Heart left ventricle (tissue), 13 donors: Measurements from ENCODE around the gene SYK.

Experiments used
- POLR2A ChIP-seq, 2 donors: fragments of 450-650 bp; IDR thresholded peaks; one replicate each; pipeline ENCODE4 v1.6.1; 2017; ENCODE audit warnings: antibody characterized with exemption in 2 of 2, mild to moderate bottlenecking in 2 of 2, moderate library complexity in 2 of 2
- TF ChIP-seq, protein P1 (sequence below), 12 donors: fragments of 200-600 bp; sonication (generic) in 4 of 12; IDR thresholded peaks; one replicate each; pipeline versions ENCODE4 v1.5.0 to v1.8.0; 2018 to 2022; ENCODE audit warnings: antibody characterized with exemption in 12 of 12, mild to moderate bottlenecking in 5 of 12
- donor health status: ischemic (EF 13 %, LVEDD 7.1; RV severe dilation, severe dysfunction).
- donor health status: DM: no; HTN: yes; CAD: no.
- donor health status: DM: no; HTN: no; CAD: no.
- donor health status: ischemic (EF 25% LVEDD 6.9; RV normal size, moderate dysfunction).
- donor health status: ischemic (EF 25% LVEDD 5.7; RV mildly dilated, moderate dysfunction).
- donor health status: ischemic (EF 35%, LVEDD 5.7; RV mildly dilated, moderate dysfunction).
- donor health status: nonischemic (EF 11% LVEDD 7.7; RV severe dilation, severe dysfunction).
- donor health status: DM: yes; HTN: yes; CAD: no.
- donor health status: PGD.
- donor health status: ischemic (EF 29% LVEDD 5.4; RV normal size, mild dysfunction).
- donor health status: nonischemic (EF 23%, LVEDD 6.1; RV moderate dilation, normal function).

DNA sequence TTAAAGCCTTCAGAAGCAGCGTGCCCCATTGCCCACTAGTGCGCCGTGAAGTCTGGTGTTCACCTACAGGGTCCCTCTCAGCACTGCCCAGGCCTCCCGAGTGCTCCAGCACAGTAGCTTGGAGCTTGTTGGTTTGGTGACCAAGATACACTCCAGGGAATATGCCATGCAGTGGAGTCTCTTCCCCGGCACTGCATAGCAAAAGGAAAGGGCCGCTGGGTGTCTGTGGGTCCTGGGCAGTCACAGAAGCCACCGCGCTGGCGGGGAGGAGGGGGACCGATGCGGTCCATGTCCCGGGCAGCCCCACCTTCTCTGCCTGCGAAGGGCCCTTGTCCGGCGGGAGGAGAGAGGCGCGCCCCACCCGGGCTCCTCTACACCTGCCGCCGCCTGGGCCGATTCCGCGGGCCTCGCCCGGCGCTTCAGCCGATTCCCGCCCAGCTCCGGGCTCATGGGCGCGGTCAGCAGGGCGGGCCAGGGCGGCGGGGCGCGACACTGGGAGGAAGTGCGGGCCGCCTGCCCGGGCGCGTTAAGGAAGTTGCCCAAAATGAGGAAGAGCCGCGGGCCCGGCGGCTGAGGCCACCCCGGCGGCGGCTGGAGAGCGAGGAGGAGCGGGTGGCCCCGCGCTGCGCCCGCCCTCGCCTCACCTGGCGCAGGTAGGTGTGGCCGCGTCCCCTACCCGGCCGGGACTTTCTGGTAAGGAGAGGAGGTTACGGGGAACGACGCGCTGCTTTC, at the start of gene SYK:
- TF ChIP-seq, protein P1, sequence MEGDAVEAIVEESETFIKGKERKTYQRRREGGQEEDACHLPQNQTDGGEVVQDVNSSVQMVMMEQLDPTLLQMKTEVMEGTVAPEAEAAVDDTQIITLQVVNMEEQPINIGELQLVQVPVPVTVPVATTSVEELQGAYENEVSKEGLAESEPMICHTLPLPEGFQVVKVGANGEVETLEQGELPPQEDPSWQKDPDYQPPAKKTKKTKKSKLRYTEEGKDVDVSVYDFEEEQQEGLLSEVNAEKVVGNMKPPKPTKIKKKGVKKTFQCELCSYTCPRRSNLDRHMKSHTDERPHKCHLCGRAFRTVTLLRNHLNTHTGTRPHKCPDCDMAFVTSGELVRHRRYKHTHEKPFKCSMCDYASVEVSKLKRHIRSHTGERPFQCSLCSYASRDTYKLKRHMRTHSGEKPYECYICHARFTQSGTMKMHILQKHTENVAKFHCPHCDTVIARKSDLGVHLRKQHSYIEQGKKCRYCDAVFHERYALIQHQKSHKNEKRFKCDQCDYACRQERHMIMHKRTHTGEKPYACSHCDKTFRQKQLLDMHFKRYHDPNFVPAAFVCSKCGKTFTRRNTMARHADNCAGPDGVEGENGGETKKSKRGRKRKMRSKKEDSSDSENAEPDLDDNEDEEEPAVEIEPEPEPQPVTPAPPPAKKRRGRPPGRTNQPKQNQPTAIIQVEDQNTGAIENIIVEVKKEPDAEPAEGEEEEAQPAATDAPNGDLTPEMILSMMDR (IDR thresholded peaks at IDR 0.05), result no peak
- no peak for TF ChIP-seq POLR2A (IDR thresholded peaks at IDR 0.05)
